SK-N-SH (cell line): Measurements from ENCODE around the gene SDCCAG8. TPM values are rescaled to one million over a fixed set of nuclear protein-coding genes. Genes with fewer than 3 reads are reported as not detected.
A peak's percentile ranks its signal among the peaks of the same experiment; 100 is the strongest.

Source experiments
- CTCF ChIA-PET: fragments of 300-600, 350-600 bp; formaldehyde crosslinking; extraction: SDS; loops from one replicate; lab custom pipeline; 2021; lab: Yijun Ruan, JAX
- POLR2A ChIA-PET: fragments of 350-600 bp; sonication (Branson Sonifier 250); formaldehyde crosslinking; extraction: SDS; loops from one replicate; lab custom pipeline; 2020; ENCODE audit warnings: antibody characterized with exemption, inconsistent platforms; lab: Yijun Ruan, JAX
- DNase-seq: peaks from one replicate; pipeline ENCODE4 v3.0.0; 2012
- H2AFZ ChIP-seq: fragments of 200-600 bp; sonication (generic); 2 replicates; pipeline ENCODE4 v1.8.1; 2016; ENCODE audit warnings: antibody characterized with exemption, mild to moderate bottlenecking, low read depth
- H3F3A ChIP-seq: fragments of 200-600 bp; sonication (generic); replicated peaks from 2 replicates; pipeline ENCODE3; 2016; ENCODE audit warnings: antibody characterized with exemption, mild to moderate bottlenecking; ENCODE audit not compliant: insufficient read depth
- H3K27ac ChIP-seq, 2 experiments: fragments of 200-500 bp in 1 of 2; fragments of 200-600 bp in 1 of 2; sonication (Bioruptor generic) in 1 of 2; sonication (generic), shearing (Covaris generic) in 1 of 2; 2 replicates each; pipeline versions ENCODE4 v1.5.1 to v1.6.1; 2014 to 2016; ENCODE audit warnings: low read depth in 2 of 2, inconsistent platforms in 1 of 2, low read length in 1 of 2, mild to moderate bottlenecking in 1 of 2, mixed read lengths in 1 of 2
- H3K27me3 ChIP-seq: fragments of 200-600 bp; sonication (generic), shearing (Covaris generic); 2 replicates; pipeline ENCODE4 v1.6.1; 2016; ENCODE audit warnings: mixed run types; ENCODE audit not compliant: insufficient read depth
- H3K36me3 ChIP-seq, 2 experiments: fragments of 200-500 bp in 1 of 2; fragments of 200-600 bp in 1 of 2; sonication (Bioruptor generic) in 1 of 2; sonication (generic) in 1 of 2; replicated peaks in 1 of 2; 2 replicates each; pipeline versions ENCODE3 to v1.5.1; 2014 to 2016; ENCODE audit warnings: low read length in 1 of 2, mild to moderate bottlenecking in 1 of 2; ENCODE audit not compliant: insufficient read depth in 2 of 2, control insufficient read depth in 1 of 2
- H3K4me1 ChIP-seq, 2 experiments: fragments of 200-500 bp in 1 of 2; fragments of 200-600 bp in 1 of 2; sonication (Bioruptor generic) in 1 of 2; sonication (generic), shearing (Covaris generic) in 1 of 2; 2 replicates each; pipeline versions ENCODE4 v1.5.1 to v1.6.1; 2014 to 2016; ENCODE audit warnings: low read depth in 1 of 2, low read length in 1 of 2, mixed run types in 1 of 2; ENCODE audit not compliant: insufficient read depth in 2 of 2, control insufficient read depth in 1 of 2
- H3K4me2 ChIP-seq: fragments of 200-600 bp; sonication (generic), shearing (Covaris generic); 2 replicates; pipeline ENCODE4 v1.6.1; 2017; ENCODE audit warnings: mixed run types
- H3K4me3 ChIP-seq, 2 experiments: fragments of 200-500 bp in 1 of 2; fragments of 200-600 bp in 1 of 2; sonication (Bioruptor generic) in 1 of 2; sonication (generic), shearing (Covaris generic) in 1 of 2; 2 replicates each; pipeline versions ENCODE4 v1.5.1 to v1.8.1; 2014 to 2016; ENCODE audit warnings: low read depth in 2 of 2, inconsistent platforms in 1 of 2, low read length in 1 of 2, mild to moderate bottlenecking in 1 of 2, mixed read lengths in 1 of 2, moderate library complexity in 1 of 2
- H3K79me2 ChIP-seq: fragments of 200-600 bp; sonication (generic); 2 replicates; pipeline ENCODE4 v1.8.1; 2017; ENCODE audit warnings: mild to moderate bottlenecking; ENCODE audit not compliant: insufficient read depth
- H3K9ac ChIP-seq: fragments of 200-600 bp; sonication (generic); 2 replicates; pipeline ENCODE4 v1.6.1; 2017; ENCODE audit warnings: mixed run types
- H3K9me2 ChIP-seq: fragments of 200-600 bp; sonication (generic); 2 replicates; pipeline ENCODE4 v1.6.1; 2017; ENCODE audit warnings: mixed run types
- H3K9me3 ChIP-seq: fragments of 200-600 bp; sonication (generic); 2 replicates; pipeline ENCODE4 v1.6.1; 2017; ENCODE audit warnings: mixed run types, mild to moderate bottlenecking, moderate library complexity
- H4K20me1 ChIP-seq: fragments of 200-600 bp; sonication (generic); 2 replicates; pipeline ENCODE4 v1.6.1; 2017; ENCODE audit warnings: mild to moderate bottlenecking, mixed run types; ENCODE audit not compliant: insufficient read depth
- ELF1 ChIP-seq: IDR thresholded peaks from 2 replicates; pipeline ENCODE4 v1.4.0; 2012
- EZH2phosphoT487 ChIP-seq: fragments of 200-600 bp; sonication (generic); IDR thresholded peaks from 2 replicates; pipeline ENCODE4 v1.6.1; 2017; ENCODE audit warnings: low read depth, mixed run types, mild to moderate bottlenecking, antibody characterized with exemption, moderate library complexity, borderline replicate concordance
- GABPA ChIP-seq: IDR thresholded peaks from 2 replicates; pipeline ENCODE4 v1.4.0; 2012; ENCODE audit warnings: low read depth, mild to moderate bottlenecking
- IRF3 ChIP-seq: fragments of 150-350 bp; IDR thresholded peaks from 2 replicates; pipeline ENCODE4 v1.6.1; 2016; ENCODE audit warnings: mild to moderate bottlenecking, low read depth, low read length
- MEF2A ChIP-seq: IDR thresholded peaks from 2 replicates; pipeline ENCODE4 v1.4.0; 2012; ENCODE audit warnings: low read depth, borderline replicate concordance
- NFIC ChIP-seq: IDR thresholded peaks from 2 replicates; pipeline ENCODE4 v1.4.0; 2012; ENCODE audit warnings: borderline replicate concordance
- NRF1 ChIP-seq: IDR thresholded peaks from 2 replicates; pipeline ENCODE4 v1.6.1; 2012; ENCODE audit warnings: low read depth, mild to moderate bottlenecking, low read length
- PBX3 ChIP-seq: IDR thresholded peaks from 2 replicates; pipeline ENCODE4; 2012
- POLR2AphosphoS5 ChIP-seq: IDR thresholded peaks from 2 replicates; pipeline ENCODE4 v1.6.1; 2012; ENCODE audit warnings: low read depth, low read length
- RFX5 ChIP-seq: IDR thresholded peaks from 2 replicates; pipeline ENCODE4 v1.6.1; 2012; ENCODE audit warnings: mild to moderate bottlenecking, improper control_type of control experiment, low read length
- TAF1 ChIP-seq: IDR thresholded peaks from 2 replicates; pipeline ENCODE4 v1.6.1; 2012; ENCODE audit warnings: low read depth, mild to moderate bottlenecking, low read length, moderate library complexity, borderline replicate concordance
- TCF12 ChIP-seq: IDR thresholded peaks from 2 replicates; pipeline ENCODE4 v1.4.0; 2012
- TEAD4 ChIP-seq: IDR thresholded peaks from 2 replicates; pipeline ENCODE4 v1.4.0; 2012; ENCODE audit warnings: mild to moderate bottlenecking, borderline replicate concordance; ENCODE audit not compliant: insufficient read depth
- USF2 ChIP-seq: fragments of 150-350 bp; IDR thresholded peaks from 2 replicates; pipeline ENCODE4 v1.6.1; 2017; ENCODE audit warnings: antibody characterized with exemption, low read length, low read depth, borderline replicate concordance
- WGBS: methylation state at CpG from one replicate; pipeline ENCODE4 v1.1.6; 2017; ENCODE audit warnings: low lambda C conversion rate; 5-methylcytosine and 5-hydroxymethylcytosine counted together
- polyA plus RNA-seq, 3 experiments: library from polyadenylated mRNA; depleted of rRNA; stranded (reverse); fragments of >200 nt; gene quantifications; 2 replicates each; pipeline ENCODE4 v1.2.3, GENCODE V29; 2012

Gene SDCCAG8
- polyA plus RNA-seq, 1 of the 3 experiments (the other 2 are of a cell fraction), result 22.7 TPM

GRCh38 chr1:243234978-243235647 is 20.7 kb upstream of the SDCCAG8 start:
- Histone ChIP-seq H3K36me3 (peaks cover 11 to 74% of the 10 kb centered on the region in 2 experiments), H3K4me2 (no peak overlapping the region), H4K20me1 (peaks cover 96% of the 10 kb centered on the region), H3K9me3 (peaks cover 21% of the 10 kb centered on the region), H3K27ac (peak overlapping the region; percentile 44 to 60; a peak in 2 of 4 replicates), H3K79me2 (peaks cover 100% of the 10 kb centered on the region), H2AFZ (no peak overlapping the region), H3F3A (peaks cover 56% of the 10 kb centered on the region), H3K9ac (no peak overlapping the region), H3K4me3 (no peak overlapping the region), H3K27me3 (no peaks in the 10 kb centered on the region), H3K4me1 (peaks cover 0 to 15% of the 10 kb centered on the region in 2 experiments; a peak in 2 of 4 replicates), H3K9me2 (no peaks in the 10 kb centered on the region)
- TF ChIP-seq ELF1, result no peak
- TF ChIP-seq MEF2A, result no peak
- TF ChIP-seq NFIC, result no peak
- 91% methylated on average over 4 of the region's 4 CpGs for WGBS
- POLR2A ChIA-PET, result no interaction called here
- no peak for DNase-seq
- CTCF ChIA-PET, result interaction anchor here (1.0 to 1.1 kb wide), 2 partner anchors 10 to 15 kb away, joined by 3 read pairs; no protein-coding TSS in a partner anchor

- TF ChIP-seq RFX5, result no peak
- no peak for TF ChIP-seq EZH2phosphoT487
- TF ChIP-seq TCF12, result no peak
- TF ChIP-seq PBX3, result no peak
- TF ChIP-seq IRF3, result no peak
- no peak for TF ChIP-seq USF2
- TF ChIP-seq NRF1, result no peak
- TF ChIP-seq TAF1, result no peak
- TF ChIP-seq POLR2AphosphoS5, result no peak
- no peak for TF ChIP-seq GABPA
- TF ChIP-seq TEAD4, result no peak
- TF ChIP-seq, all 33 proteins: peak for 0
- CTCF ChIA-PET, result no interaction called here
These were observed 19.1 kb upstream of the SDCCAG8 start for GRCh38 chr1:243236604-243237252.

More at GRCh38 chr1:243236604-243237252, 19.1 kb upstream of the SDCCAG8 start:
- H3K9ac ChIP-seq, result no peak overlapping the region
- 85% methylated on average over 4 of the region's 4 CpGs for WGBS
- peak overlapping the region; percentile 41 to 44; a peak in 2 of 4 replicates for H3K27ac ChIP-seq
- DNase-seq, result no peak
- peaks cover 5 to 74% of the 10 kb centered on the region in 2 experiments for H3K36me3 ChIP-seq
- peaks cover 98% of the 10 kb centered on the region for H4K20me1 ChIP-seq
- peaks cover 100% of the 10 kb centered on the region for H3K79me2 ChIP-seq
- no peak overlapping the region for H3K4me3 ChIP-seq
- no peak overlapping the region for H2AFZ ChIP-seq
- H3F3A ChIP-seq, result peaks cover 47% of the 10 kb centered on the region
- no peak overlapping the region for H3K4me2 ChIP-seq
- peaks cover 0 to 15% of the 10 kb centered on the region in 2 experiments; a peak in 2 of 4 replicates for H3K4me1 ChIP-seq
- no peaks in the 10 kb centered on the region for H3K27me3 ChIP-seq
- 0 out of 2 replicates have a peak, but pooled peaks cover 8% of the 10 kb centered on the region for H3K9me3 ChIP-seq
- H3K9me2 ChIP-seq, result no peaks in the 10 kb centered on the region
- POLR2A ChIA-PET, result no interaction called here
